HG03039 (cell line): ENCODE results near the gene GRID2.

Source experiments
- ATAC-seq: cut with Tn5 transposase; IDR thresholded peaks from one replicate; pipeline ENCODE4 v1.9.1; 2021; ENCODE audit warnings: mild to moderate bottlenecking, moderate library complexity; ENCODE audit not compliant: unreplicated experiment

The GRID2 gene

DNA sequence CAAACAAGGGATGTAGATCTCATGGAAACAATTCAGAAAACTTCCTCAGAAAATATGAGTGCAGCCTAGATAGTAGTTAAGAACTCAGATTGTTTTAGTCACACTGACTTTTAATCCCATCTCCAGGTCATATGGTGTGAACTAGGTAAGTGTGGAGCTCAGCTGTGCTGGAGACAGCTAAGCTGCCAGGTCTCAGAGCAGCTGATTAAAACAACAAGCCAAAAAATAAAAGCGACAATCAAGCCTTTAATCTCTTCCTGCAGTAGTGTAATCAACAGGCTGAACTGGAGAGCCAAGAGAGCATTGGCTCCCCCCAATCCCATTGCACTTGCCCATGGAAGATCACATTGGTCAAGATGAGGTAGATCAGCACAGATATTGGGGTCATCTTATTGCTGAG lies 1426.5 kb downstream of the GRID2 start:
- no peak for ATAC-seq

DNA sequence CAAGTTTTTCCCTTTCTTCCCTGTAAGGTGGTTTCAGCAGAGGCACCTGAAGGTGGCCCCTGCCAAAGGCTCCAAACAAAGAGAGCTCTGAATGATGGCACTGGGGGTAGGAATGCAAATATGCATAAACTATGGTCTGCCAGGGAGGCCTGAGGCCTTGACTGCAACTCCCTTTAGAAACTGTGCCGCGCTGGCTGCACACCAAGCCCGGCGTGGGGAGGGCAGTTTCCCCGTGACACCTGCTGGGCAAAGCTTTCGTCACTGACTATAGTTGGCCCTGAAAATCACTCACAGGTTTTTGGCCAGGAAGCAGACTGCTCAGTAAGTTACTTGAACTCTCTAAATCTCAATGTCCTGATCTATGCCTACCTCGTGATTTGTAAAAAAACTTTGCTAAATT lies 1427.0 kb downstream of the GRID2 start:
- ATAC-seq, result no peak

DNA sequence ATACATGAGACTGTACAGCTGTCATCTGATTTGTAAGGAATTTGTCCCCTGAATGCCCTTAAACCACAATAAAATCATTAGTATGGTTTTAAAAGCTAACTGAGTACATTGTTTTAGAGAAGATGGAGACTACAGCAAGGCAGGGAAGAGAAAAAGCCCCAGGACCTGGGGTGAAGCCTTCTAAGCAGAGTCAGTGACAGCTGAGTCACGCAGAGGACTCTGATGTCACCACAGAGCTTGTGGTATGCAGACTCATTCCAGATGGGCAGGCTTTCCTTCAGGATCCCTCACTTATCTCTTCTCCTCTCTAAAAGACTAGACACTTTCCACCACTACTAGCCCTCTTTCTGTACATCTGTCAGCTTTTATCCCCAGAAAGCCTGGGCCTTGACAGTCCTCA lies 1427.7 kb downstream of the GRID2 start:
- ATAC-seq, result no peak

DNA sequence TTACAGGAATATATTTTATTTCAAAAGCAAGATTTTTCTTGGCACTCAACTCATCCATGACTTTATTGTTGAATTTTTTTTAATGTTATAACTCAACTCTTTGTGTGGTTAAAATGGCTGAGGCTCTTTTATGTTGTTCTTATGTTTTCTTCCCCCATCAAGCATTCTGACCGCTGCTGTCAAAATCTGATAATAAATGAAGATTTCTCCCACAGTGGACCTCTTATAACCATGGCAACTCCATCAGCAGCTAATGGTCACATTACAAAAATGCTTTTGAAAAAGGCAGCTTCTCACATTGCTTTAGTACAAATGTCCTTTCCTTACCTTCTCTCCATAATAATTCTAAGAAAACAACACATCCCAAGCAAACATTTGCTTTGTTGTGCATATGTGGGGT lies 1428.7 kb downstream of the GRID2 start:
- ATAC-seq, result no peak

DNA sequence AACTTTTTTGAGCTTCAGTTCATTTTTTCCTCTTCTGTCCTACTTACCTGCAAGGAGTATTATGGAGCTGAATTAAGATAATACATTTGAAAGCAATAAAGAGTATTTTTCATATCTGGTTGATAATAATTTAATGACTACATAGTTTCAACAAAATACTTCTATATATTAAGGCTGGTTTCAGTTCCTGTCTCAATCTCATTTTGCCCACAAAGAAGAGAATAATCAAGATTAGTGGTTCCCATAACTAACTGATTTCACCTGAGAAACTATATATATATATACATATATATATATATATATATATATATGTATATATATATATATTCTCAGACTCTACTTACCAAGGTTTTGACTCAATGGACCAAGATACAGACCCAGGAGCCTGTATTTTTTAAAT lies 1437.1 kb downstream of the GRID2 start:
- ATAC-seq, result no peak

DNA sequence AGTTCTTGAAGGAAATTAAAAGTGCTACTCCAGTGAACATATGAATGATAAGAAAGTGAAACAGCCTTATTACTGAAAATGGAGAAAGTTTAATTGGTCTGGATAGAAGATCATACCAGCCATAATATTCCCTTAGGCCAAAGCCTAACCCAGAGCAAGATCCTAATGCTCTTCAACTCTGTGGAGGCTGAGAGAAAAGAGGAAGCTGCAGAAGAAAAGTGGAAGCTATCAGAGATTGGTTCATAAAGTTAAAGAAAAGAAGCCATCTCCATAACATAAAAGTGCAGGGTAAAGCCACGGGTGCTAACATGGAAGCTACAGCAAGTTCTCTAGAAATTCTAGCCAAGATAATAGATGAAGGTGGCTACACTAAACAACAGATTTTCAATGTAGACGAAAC lies 1439.3 kb downstream of the GRID2 start:
- no peak for ATAC-seq

DNA sequence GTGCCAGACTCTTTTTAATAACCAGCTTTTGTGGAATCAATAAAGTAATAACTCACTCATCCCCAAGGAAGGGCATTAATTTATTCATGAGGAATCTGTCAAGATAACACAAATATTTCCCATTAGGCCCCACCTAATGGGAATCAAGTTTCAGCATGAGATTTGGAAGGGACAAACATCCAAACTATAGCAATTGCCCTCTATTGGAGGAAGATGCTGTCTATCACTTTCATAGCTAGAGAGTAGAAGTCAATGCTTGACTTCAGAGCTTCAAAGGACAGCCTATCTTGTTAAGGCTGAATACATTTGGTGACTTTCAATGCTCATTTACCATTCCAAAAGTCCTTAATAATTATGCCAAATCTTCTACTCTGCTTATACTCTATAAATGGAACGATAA lies 1439.9 kb downstream of the GRID2 start:
- ATAC-seq, result no peak

DNA sequence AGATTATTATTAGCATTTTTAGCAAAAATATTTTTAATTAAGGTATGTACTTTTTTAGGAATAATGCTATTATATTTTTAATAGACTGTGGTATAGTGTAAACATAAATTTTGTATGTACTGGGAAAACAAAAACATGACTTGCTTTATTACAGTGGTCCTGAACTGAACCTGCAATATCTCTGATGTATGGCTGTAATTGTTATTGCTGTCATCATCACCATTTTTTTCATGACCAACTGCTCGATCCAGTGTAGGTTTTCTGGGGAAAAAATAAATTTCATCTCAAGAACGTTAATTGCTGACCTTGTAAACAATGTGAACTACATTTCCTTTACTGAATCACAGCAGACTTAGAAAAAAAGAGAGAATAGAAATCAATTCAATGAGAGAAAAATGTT lies 1441.2 kb downstream of the GRID2 start:
- ATAC-seq, result no peak

DNA sequence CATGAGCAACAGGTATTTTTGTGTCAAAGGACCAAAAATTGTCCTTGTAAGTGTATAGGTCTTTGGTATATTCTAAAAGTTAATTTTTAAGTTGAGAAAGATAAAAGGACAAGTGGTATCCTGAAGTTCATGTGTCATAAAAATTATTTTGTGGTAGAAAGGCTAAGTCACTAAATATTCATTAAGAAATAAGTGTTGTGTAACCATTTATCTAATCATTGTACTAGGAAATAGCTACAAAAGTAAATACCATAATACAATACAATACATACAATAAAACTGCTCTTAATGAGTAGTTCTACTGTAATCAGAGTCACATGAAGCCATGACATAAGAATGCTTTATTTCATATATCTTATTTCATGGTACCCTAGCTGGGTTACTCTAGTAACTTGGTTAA lies 1442.3 kb downstream of the GRID2 start:
- ATAC-seq, result no peak

DNA sequence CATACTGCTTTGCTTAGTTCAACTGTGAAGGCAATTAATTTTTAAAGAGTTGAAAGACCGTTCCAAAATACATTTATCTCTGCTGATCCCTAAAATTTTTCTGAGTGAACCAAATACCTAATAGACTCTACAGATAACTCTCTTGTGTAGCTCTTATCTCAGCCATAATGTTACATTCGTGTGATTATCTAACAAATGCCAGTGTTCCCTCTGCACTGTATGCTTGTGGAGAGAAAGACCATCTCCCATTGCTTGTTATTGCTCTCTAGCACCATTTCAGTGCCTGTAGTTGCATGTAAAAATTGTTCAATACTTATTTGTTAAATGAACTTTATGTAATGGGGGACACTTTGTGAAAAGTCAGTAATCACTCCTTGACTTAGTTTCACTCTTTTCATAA lies 1443.5 kb downstream of the GRID2 start:
- ATAC-seq, result no peak

DNA sequence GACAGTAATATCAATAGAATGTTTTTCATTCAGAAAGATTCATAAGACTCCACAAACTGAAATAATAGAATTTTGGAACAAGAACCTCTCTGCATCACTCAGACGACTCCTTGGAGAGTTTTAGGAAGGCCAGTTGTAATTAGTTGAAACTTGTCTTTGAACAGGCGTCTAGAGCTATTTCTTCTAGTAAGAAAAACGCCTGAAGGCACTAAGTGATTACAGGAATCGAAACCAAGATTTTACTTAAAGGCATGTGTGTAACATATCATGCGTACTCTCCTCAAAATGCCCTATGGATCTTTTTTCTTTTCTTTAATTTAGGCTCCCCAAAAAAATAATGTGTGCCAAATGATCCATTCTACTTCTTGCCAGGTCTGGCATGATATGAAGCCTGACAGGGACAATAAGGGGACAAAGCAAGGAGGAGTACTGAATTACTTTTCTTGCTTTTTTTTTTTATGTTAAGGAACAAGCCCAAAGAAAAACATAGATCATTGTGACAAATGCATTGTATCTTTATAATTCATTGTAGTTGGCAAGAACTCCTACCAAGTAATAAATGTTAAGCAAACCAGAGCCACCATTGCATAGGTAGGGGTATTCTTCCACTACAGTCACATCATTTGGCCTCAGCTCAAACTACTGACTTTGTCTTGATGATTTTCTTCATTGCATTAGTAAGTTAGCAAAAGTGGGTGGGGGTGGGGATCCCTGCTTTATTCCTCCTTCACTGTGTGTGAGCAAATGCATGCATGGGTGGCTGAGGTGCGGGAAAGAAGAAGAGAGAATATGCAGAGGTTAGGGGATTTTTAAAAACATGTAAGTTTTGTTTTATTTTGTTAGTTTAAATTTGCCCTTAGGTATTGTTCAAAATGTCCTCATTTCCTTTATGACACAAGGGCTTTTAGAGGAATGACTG lies 1444.9 kb downstream of the GRID2 start:
- ATAC-seq, result peak; percentile 34

DNA sequence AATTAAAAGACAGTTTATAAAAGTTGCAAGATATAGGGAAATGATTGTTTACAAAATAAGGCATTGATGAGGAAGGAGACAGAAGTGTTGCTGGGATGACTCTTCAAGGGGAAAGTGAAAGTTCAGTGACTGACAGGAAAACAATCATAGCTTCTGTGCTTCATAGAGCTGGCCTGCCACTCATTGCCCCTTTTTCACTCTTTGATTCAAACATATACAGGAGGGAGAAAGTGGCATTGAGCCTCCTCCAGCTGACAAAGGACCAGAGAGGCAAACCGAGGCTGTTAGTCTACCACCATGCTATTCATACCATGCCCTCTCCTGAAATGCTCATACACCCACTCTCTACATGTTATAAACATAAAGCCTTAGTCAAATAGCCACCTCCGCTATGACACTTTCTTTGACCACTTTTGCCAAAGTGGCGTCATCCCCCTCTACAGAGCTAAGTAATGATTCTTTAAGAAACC lies 1445.6 kb downstream of the GRID2 start:
- peak; percentile 82 for ATAC-seq

DNA sequence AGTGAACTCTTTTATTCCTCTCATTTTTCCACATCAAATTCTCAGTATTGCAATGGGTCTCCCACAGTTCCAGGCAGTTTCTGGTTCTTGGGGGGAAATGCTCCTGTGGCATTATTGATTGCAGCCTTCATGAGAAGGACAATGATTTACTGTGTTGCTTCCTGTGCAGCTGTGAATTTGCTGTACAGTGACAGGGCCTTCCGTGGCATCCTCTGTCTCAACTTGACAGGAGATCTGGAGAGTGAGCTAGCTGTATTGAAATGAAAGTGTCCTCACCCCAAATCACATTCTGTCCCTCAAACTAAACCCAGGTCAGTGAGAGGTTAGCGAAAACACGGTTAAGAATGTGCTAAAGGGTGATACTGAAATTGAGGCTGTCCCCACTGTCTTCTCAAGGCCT lies 1447.6 kb downstream of the GRID2 start:
- no peak for ATAC-seq

DNA sequence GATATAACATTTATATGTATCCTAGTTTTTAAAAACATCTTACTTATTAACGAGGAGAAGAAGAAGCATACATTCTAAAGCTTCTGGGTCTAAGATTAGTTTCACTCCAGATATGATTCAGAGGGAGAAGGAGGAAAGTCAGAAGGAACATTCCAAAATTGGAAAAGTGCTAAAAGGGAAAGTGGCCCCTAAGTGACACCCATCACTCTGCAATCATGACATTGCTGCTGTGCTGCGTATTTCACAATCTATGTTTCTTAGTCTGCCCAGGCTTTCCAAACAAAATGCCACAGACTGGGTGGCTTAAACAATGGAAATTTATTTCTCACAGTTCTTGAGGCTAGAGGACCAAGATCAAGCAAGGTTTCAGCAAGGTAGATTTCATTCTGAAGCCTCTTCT lies 1452.3 kb downstream of the GRID2 start:
- no peak for ATAC-seq

DNA sequence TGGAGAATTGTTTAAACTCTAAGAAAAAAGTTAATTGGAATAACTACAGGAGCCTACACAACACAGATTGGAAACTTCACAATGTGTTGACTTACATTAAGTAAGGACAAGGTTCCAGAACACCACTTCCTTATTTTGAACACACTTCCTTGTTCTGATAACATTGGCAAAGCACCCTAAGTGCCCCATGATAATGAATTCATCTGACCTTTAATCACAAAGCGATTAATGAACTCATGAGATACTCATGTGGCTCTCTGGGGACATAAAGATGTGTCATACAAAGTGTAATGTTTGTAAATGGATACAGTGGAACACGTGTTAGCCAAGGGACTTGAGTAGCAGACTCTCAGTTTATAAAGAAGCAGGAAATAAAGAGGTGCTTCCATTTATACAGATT lies 1455.7 kb downstream of the GRID2 start:
- ATAC-seq, result no peak

DNA sequence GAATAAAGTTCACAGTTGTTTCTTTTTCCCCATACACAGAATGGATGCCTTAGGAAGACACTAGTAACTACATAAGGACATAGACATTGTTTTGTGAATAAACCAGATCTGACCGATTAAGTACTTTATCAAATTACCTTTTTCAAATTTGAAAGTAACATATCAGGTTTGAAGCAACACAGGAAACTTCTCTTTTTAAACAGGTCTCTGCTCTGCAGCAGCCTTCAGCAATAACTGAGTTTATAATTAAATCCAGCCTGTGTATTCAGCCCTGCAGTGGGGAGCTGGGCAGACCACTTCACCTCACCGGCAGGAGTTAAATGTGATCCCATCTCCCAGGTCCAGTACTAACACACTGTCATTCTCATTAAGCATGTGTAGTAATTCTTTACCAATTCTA lies 1456.5 kb downstream of the GRID2 start:
- ATAC-seq, result no peak

DNA sequence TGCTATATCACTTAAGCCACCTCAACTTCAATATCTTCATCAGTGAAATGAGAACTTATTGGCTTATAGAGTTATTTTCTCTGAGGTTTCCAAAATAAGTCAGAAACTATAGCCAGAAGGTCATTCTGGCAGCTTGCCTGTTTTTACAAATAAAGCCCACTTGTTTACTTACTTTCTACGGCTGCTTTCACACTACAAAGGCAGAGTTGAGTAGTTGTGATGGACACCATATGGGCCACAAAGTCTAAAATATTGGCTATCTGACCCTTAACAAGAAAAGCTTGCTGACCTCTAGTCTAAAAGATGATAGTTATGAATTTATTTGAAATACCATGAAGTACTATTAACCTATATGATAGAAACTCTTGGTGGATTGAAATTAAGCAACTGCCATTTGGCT lies 1457.5 kb downstream of the GRID2 start:
- ATAC-seq, result no peak

DNA sequence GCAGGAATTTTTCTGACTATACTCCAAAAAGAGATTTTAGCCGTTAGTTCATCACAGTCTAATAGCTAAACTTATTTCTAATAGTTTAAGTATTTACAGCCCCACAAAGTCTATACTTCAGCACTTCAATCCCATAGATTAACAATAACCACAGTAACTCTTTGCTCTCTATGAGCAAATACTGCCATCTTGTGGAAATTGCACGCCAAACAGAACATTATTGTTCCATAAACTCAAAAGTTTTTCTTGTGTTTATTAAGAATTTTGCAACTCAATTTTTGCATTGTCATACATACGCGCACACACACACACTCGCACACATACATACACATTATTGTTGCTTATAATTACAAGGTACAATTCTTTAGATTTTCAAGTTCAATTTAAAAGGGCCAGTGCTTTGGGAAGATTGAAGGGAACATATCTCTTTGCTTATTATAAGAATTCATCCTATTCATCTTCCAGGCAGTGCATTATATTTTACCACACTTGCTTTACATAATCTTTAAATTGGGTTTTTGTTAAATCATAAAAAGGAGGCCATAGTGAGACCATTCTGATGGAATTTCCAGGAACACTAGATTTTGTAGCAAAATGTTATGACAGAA lies 1461.0 kb downstream of the GRID2 start:
- peak; percentile 69 for ATAC-seq

DNA sequence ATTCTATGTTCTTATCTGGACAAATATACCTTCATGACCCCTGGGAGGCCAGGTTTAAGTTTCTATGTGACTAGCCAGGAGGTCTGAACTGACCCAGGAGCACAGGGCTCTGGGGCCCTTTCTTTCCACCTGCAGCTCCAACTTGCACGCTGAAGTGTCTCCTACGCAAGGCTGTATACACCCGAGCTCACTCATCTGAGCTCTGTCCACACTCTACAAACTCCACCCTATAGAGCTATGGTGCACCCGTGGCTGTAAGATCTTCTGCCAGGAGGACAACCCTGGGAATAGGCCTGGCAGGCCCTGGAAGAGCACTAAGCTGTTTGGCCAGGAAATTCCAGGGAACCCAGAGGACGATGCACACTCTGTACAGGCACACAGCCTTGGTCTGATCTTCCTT lies 1464.2 kb downstream of the GRID2 start:
- ATAC-seq, result no peak

DNA sequence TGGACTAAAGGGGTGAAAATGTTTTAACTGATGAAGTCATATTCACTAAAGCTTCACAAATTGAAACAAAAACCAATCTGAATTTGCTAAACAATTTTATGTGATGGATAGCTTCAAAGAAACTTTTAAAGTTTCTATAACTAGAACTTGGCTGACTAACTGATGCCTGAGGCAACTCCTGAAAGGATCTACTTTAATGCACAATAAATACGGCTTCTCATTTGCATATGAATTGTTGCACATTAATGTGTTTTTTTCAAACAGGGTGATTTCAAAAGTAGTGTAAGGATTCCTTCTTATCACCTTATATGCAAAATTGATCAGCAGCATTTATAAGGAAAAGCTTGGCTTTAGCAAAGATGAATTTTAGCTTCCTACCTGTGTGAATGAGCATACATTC lies 1466.4 kb downstream of the GRID2 start:
- no peak for ATAC-seq

DNA sequence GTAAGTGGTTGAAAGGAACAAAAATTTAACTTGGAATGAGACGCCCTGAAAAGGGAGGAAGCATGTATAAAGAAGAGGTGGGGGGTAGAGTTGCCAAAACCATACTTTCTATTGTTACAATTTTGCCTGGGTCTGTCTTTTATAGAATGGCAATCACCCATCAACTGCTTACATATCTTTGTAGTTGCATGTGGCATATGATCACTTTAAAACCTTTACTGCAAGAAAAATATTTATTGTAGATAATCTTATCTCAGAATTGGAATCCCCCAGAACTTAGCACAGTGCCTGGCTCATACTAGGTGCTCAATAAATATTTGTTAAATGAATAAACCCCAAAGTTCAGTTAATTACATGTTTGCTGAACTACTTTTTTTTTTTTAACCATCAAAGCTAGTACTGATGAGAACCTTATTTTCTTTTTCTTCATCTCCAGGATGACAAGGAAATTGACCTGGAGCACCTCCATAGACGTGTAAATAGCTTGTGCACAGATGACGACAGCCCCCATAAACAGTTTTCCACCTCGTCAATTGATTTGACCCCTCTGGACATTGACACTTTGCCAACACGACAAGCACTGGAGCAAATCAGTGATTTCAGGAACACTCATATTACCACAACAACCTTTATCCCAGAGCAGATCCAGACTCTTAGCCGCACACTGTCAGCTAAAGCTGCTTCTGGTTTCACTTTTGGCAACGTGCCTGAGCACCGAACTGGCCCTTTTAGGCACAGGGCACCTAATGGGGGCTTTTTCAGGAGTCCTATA lies 1468.1 kb downstream of the GRID2 start:
- ATAC-seq, result no peak

DNA sequence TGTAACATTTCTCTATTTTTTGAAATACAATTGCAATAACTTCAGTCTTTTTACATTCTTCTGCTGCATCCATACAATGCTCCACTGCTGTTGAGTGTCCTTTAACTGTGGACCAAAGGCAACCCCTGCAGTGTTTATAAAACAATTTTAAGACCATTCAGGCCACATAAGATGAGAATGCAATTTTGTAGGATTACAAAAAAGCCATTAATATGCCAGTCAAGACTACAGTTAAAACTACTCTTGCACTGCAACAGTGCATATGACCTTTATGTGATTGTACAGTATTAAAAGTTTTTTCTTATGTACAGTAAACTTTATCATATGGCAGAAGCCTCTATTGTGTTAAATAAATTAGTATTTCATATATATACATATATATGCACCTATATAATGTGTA lies 1469.1 kb downstream of the GRID2 start:
- ATAC-seq, result no peak
